GM13977 (cell line): ENCODE results near the gene RNF214.
"Not testable (repeated sequence)": the region's sequence is repeated elsewhere in the genome, so short reads cannot be mapped to it uniquely, and the experiment has no call there.

Experiments used
- DNase-seq: peaks from one replicate; pipeline ENCODE4 v3.0.0; 2012; ENCODE audit warnings: low spot score
- CTCF ChIP-seq: IDR thresholded peaks from 2 replicates; pipeline ENCODE4 v1.5.1; 2012; ENCODE audit warnings: mild to moderate bottlenecking, control low read depth; ENCODE audit not compliant: insufficient read depth; ENCODE audit errors: extremely low read depth, missing control alignments
- in situ Hi-C: fragments of 300-500 bp; cut with MboI; formaldehyde crosslinking; loops from one replicate; pipeline ENCODE4 v1.12.0; 2022; ENCODE audit warnings: low sequenced_read_pairs, low pct_unique_long_range_greater_than_20kb, mixed read lengths, inconsistent platforms; ENCODE audit not compliant: unreplicated experiment

Gene RNF214

DNA sequence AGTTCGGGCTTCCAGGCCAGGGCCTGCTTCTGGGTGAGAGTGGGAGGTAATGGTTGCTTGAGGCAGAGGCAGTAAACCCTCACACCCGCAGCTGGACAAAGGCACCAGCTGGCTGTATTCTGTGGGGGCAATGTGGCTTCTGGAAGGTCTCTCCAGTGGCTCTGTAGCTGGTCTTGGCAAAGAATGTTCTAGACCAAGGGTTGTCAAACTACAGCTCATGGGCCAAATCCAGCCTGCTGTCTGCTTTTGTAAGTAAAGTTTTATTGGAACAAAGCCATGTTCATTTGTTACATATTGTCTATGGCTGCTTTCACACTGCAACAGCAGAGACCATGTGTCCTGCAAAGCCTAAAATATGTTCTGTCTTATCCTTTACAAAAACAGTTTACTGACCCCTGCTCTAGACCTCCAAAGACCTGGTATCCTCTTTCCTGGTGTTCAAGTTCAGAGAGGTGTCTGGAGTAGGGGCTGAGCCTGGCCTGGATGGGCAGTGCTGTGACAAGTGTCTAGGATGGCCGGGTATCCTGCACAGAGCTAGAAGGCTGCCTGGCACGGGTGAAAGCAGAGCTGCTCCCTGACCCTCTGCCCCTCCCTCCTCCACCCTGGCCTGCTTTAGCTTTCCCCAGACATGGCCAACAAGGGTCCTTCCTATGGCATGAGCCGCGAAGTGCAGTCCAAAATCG lies 29.9 kb upstream of the RNF214 start:
- no peak for DNase-seq
- TF ChIP-seq CTCF: no peak
- in situ Hi-C loops: no loop called here

GRCh38 chr11:117203069-117203407 lies 29.4 kb upstream of the RNF214 start:
- in situ Hi-C loops: no loop called here
- no peak for DNase-seq

GRCh38 chr11:117204283-117205080 lies 28.0 kb upstream of the RNF214 start:
- DNase-seq: no peak
- TF ChIP-seq CTCF: no peak
- in situ Hi-C loops: no loop called here

More at GRCh38 chr11:117203069-117203407, 29.4 kb upstream of the RNF214 start:
- TF ChIP-seq CTCF: no peak

DNA sequence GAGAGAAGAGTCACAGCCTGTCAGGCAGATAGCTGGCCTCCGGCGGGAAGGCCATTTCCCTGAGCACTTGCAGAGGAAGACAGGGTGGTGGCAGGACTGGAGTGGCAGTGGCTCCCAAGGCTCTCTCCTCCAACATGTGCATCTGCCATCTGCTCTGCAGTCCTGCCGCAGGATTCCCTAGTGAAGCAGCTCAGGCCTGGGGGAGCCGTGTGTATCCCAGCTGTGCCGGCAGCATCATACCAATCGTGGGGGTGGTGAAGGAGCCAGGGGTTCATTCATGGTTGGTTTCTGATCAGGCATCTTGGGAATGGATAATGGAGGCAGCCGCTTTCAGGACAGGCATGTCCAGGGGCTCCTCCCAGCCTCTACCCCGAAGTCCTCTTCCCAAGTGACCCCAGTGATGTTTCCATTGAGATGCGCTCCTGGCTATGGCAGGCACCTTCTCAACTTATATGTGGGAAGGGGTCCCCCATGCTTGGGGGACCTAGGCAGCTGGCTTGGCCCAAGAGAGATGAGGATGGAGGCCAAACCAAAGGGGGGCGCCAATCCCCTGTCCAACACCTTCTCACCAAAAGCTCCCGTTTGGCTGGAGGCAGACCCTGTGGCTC lies 27.2 kb upstream of the RNF214 start:
- DNase-seq: no peak
- no peak for TF ChIP-seq CTCF
- in situ Hi-C loops: no loop called here

- in situ Hi-C loops, DNase-seq: not testable (repeated sequence)
These were observed 26.4 kb upstream of the RNF214 start for GRCh38 chr11:117206111-117206510.

DNA sequence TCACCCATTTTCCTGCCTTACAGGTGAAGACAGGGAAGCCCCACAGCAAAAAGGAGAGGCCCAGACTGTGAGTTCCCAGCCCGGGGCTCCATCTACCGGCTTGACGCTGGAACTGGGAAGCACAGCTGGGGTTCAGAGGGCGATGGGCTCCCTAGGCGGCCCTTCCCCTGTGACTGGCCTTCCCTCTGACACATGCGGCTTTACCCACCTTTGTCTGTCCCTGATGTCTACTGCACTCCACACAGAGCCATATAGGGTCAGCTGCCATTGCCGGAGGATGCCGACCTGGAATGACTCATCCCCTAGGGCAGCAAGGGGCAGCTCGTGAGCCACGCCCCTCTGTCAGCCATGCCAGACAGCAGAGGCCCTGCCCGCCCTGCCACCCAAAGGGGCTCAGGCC lies 25.6 kb upstream of the RNF214 start:
- in situ Hi-C loops: not testable (repeated sequence)

DNA sequence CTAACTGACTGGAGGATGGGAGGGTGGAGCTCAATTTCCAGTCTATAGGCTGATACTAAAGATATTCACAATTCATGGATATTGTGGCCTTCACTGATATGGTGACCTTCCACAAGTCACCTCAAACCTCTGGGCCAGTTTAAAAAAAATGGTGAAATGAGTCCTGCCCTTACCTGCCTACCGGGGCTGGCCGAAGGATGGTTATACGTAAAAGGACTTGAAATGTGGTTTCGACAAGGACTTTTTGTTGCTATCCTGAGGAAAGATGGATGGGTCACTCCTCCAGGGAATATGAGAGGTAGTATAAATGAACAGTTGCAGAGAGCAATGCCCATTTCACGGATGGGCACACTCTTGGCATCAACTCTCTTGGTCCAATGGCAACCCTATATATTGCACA lies 25.0 kb upstream of the RNF214 start:
- DNase-seq, in situ Hi-C loops: not testable (repeated sequence)

More for the DNA sequence above, 25.6 kb upstream of the RNF214 start:
- not testable (repeated sequence) for DNase-seq

GRCh38 chr11:117208710-117209109 lies 23.8 kb upstream of the RNF214 start:
- in situ Hi-C loops: not testable (repeated sequence)

DNA sequence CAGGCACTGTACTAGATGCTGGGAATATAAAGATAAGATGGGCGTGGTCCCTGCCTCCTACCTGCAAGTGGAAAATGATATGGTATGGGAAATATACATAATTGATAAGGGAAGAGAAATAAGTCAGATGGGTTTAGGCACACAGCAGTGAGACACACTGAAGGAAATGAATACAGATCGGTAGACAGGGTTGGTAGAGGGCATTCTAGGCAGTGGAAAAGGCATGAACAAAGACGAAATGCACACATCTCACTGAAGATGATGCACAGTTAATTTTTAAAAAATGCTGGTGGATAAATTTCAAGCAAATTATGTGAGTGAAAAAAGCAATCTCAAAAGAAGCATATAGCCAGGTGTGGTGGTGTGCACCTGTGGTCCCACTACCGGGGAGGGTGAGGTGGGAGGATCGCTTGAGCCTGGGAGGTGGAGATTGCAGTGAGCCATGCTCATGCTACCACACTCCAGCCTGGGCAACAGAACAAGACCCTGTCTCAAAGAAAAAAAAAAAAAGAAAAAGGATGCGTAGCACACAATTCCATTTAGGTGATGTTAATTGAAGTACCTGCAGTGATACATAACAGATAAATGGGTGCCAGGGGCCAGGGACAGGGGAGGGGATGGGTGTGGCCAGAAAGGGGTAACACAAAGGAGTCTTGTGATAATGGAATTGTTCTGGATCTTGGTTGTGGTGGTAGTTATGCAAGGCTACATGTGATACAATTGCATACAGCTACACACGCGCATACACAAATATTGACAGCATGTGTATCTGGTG lies 22.9 kb upstream of the RNF214 start:
- in situ Hi-C loops, DNase-seq: not testable (repeated sequence)

More at GRCh38 chr11:117208710-117209109, 23.8 kb upstream of the RNF214 start:
- DNase-seq: not testable (repeated sequence)
